HepG2 (cell line): ENCODE results near the gene NFAT5.
"Not testable (repeated sequence)": the region's sequence is repeated elsewhere in the genome, so short reads cannot be mapped to it uniquely, and the experiment has no call there.

Experiments
- ZNF12 ChIP-seq: sonication (generic); formaldehyde crosslinking; IDR thresholded peaks from 2 replicates; pipeline ENCODE4 v1.5.0; 2020; ENCODE audit warnings: missing genetic modification reagents
- ZNF660 ChIP-seq: sonication (generic); formaldehyde crosslinking; IDR thresholded peaks from 2 replicates; pipeline ENCODE4 v1.5.1; 2020; ENCODE audit warnings: mild to moderate bottlenecking, low read depth, missing genetic modification reagents, borderline replicate concordance

- TF ChIP-seq ZNF12 (CRISPR knock-in tag); ZNF660: not testable (repeated sequence)
Measured at GRCh38 chr16:69729030-69729429, 163.3 kb downstream of the NFAT5 start.
